ENCODE measurements around the gene UBL5.
"Not testable (repeated sequence)": the region's sequence is repeated elsewhere in the genome, so short reads cannot be mapped to it uniquely, and the experiment has no call there.

UBL5 gene

DNA sequence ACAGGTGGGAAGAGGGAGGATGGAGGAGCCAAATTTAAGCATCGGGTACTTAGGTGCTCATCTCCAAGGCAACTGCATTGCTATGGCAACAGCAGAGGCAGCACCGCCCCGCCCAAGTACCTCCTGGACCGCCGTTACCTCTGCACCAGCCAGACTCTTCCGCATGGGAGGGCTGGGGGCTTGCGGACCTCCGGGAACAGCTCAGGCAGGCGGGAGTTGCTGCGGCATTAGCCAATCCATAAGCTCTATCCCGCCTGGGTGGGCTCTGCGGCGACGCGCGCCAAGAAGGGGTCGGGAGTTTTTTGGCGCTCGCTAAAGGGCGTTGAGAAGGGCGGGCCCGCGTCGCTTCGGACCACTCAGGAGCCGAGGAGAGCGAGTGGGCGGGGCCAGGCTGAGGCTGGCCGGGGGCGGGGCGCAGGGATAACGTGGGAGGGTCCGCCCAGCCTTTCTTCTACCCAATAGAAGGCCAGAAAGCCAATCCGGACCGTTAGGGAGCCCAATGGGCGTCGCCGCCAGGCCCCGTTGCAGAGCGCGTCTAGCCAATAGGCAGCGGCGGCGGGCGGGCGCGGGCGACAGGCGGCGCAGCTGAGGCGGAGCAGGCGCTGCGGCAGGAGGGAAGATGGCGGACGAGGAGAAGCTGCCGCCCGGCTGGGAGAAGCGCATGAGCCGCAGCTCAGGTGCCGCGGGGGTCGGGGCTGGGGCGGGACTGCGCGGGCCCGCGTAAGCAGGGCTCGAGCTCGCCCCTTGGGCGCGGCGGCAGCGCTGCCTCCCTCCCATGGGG, 7.2 kb downstream of the UBL5 start, which contains the start of gene PIN1:
Gene PIN1 (plus strand): TSS at position 593 of the 781 bp plus-strand sequence. CDS start 27 bp downstream, at position 620.
- ATAC-seq (peak; percentile 98), DNase-seq (peak; percentile 99)
- Mint-ChIP-seq H3K27me3 (no peaks in the 10 kb centered on the region), H3K9me3 (no peaks in the 10 kb centered on the region), H3K36me3 (ENCODE audit: low read depth) (peaks cover 22% of the 10 kb centered on the region), H3K27ac (peak within 1 kb of the TSS; percentile 78), H3K4me3 (peak within 1 kb of the TSS; percentile 85), H3K4me1 (peaks cover 23% of the 10 kb centered on the region)

DNA sequence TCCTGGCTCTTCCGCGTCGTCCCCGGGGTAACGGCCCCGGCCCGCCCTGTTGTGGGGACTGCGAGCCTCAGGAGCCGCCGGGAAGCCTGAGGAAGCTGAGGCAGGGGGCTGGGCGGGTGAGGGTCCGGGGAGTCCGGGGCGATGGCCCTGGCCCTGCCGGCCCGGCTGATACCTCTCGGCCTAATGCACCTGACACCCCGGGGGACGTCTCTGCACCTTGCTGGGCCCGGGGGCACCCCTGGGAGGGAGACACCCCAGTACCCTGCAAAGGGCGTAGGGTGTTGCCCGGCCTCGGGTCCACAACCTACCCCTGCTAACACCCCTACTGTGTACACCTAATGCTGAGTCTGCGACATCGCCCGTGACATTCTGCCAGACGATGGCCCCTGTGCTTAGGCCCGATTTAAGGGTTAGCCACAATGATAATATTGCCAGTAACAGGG, 7.8 kb downstream of the UBL5 start:
- Mint-ChIP-seq H3K9me3 (no peaks in the 10 kb centered on the region), H3K36me3 (ENCODE audit: low read depth) (peaks cover 23% of the 10 kb centered on the region), H3K4me3 (peak overlapping the region; percentile 85), H3K27me3 (no peaks in the 10 kb centered on the region), H3K27ac (no peak overlapping the region), H3K4me1 (peaks cover 20% of the 10 kb centered on the region)
- DNase-seq = peak; percentile 25
- peak; percentile 8 for ATAC-seq

GRCh38 chr19:9836021-9836420, 8.3 kb downstream of the UBL5 start:
- Mint-ChIP-seq H3K4me3 (peak overlapping the region; percentile 85), H3K4me1 (peaks cover 20% of the 10 kb centered on the region), H3K27me3 (no peaks in the 10 kb centered on the region), H3K27ac (peak overlapping the region; percentile 68), H3K36me3 (ENCODE audit: low read depth) (peaks cover 24% of the 10 kb centered on the region), H3K9me3 (no peaks in the 10 kb centered on the region)
- ATAC-seq (no peak), DNase-seq (no peak)

GRCh38 chr19:9838324-9838723, 10.6 kb downstream of the UBL5 start:
- Mint-ChIP-seq H3K9me3 (no peaks in the 10 kb centered on the region), H3K36me3 (ENCODE audit: low read depth) (peaks cover 37% of the 10 kb centered on the region), H3K27ac (no peak overlapping the region), H3K27me3 (no peaks in the 10 kb centered on the region), H3K4me3 (no peak overlapping the region), H3K4me1 (peaks cover 20% of the 10 kb centered on the region)
- DNase-seq = no peak
- no peak for ATAC-seq

- H3K9me3 Mint-ChIP-seq = no peaks in the 10 kb centered on the region
- H3K36me3 Mint-ChIP-seq (ENCODE audit: low read depth) = peaks cover 43% of the 10 kb centered on the region
- no peak overlapping the region for H3K27ac Mint-ChIP-seq
Observed at GRCh38 chr19:9839415-9839814, 11.7 kb downstream of the UBL5 start.

GRCh38 chr19:9842834-9843625, 15.3 kb downstream of the UBL5 start:
- no peaks in the 10 kb centered on the region for H3K9me3 Mint-ChIP-seq
- peaks cover 17% of the 10 kb centered on the region for H3K4me1 Mint-ChIP-seq
- no peaks in the 10 kb centered on the region for H3K27me3 Mint-ChIP-seq
- DNase-seq = no peak
- H3K27ac Mint-ChIP-seq = no peak overlapping the region
- peaks cover 46% of the 10 kb centered on the region for H3K36me3 Mint-ChIP-seq (ENCODE audit: low read depth)
- H3K4me3 Mint-ChIP-seq = no peak overlapping the region
- no peak for ATAC-seq

More at GRCh38 chr19:9839415-9839814, 11.7 kb downstream of the UBL5 start:
- Mint-ChIP-seq H3K4me3 (no peak overlapping the region), H3K27me3 (no peaks in the 10 kb centered on the region), H3K4me1 (peaks cover 17% of the 10 kb centered on the region)
- DNase-seq = no peak
- ATAC-seq = no peak

GRCh38 chr19:9843626-9844273, 16.0 kb downstream of the UBL5 start:
- H3K27ac Mint-ChIP-seq, DNase-seq, H3K9me3 Mint-ChIP-seq, H3K4me3 Mint-ChIP-seq, H3K27me3 Mint-ChIP-seq, ATAC-seq: not testable (repeated sequence)
- Mint-ChIP-seq H3K36me3 (ENCODE audit: low read depth) (peaks cover 44% of the 10 kb centered on the region), H3K4me1 (peaks cover 18% of the 10 kb centered on the region)

DNA sequence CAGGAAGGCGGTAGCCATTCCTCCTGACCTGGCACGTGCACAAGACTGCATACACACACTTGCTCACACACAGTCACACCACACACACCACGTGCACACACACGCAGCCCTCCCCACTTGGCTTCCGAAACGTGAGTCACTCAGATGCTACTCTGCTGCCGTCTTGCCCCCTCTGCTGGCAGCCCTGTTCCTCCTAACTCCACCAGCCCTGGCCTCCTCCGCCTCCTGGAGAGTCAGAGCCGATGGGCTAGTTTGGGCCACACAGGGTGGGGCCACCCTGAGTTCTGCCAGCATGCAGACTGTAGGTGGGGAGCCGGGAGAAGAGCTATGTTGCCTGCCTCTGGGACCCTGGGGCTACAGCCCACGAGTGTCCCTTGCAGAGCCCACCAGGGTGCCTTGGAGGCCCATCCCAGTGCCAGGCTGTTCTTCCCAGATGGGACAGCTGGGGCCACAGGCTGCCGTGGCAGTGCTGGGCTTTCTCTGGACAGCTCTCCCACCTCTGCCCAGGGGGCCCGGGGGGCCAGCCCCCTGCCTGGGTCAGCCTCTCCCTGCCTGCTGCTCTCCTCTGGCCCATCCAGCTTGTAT, 19.5 kb downstream of the UBL5 start:
- no peak overlapping the region for H3K27ac Mint-ChIP-seq
- H3K36me3 Mint-ChIP-seq (ENCODE audit: low read depth) = peaks cover 25% of the 10 kb centered on the region
- DNase-seq (peak; percentile 56), ATAC-seq (peak; percentile 75)
- no peaks in the 10 kb centered on the region for H3K27me3 Mint-ChIP-seq
- H3K4me1 Mint-ChIP-seq = peaks cover 18% of the 10 kb centered on the region
- H3K4me3 Mint-ChIP-seq = no peak overlapping the region
- no peaks in the 10 kb centered on the region for H3K9me3 Mint-ChIP-seq

DNA sequence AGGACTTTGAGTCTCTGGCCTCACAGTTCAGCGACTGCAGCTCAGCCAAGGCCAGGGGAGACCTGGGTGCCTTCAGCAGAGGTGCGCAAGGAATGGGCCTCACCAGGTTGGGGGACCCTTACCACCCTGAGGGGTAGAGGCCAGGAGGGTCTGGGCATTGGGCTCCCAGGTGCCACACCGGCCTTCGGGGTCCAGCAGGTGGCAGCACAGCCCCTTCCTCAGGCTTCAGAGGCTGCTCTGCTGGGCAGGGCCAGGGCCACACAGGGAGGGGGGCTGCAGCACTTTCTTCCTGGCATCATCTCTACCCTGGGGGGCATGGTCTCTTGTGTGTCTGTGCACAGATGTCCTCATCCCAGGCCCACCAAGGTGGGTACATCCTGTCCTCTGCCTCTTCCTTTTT, 20.3 kb downstream of the UBL5 start:
- Mint-ChIP-seq H3K4me1 (peaks cover 20% of the 10 kb centered on the region), H3K36me3 (ENCODE audit: low read depth) (peaks cover 18% of the 10 kb centered on the region), H3K27ac (no peak overlapping the region), H3K4me3 (no peak overlapping the region), H3K27me3 (no peaks in the 10 kb centered on the region), H3K9me3 (no peaks in the 10 kb centered on the region)
- DNase-seq = peak; percentile 39
- peak; percentile 15 for ATAC-seq

DNA sequence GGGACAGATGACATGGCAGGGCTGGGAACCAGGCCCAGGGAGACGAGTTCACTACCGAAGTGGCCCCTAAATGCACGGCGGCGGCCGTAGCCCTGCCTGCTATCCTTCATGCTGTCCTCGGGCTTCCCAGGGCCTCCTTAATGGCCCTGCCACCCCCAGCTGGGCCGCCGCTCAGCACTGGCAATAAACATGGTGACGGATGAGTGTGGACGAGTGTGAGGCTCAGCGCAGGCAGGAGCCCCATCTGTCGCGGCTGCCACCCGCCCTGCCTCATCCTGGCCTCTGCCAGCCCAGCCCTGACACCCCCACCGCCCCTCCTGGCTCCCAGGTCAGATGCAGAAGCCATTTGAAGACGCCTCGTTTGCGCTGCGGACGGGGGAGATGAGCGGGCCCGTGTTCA, 21.0 kb downstream of the UBL5 start:
- no peaks in the 10 kb centered on the region for H3K27me3 Mint-ChIP-seq
- no peak for ATAC-seq
- no peaks in the 10 kb centered on the region for H3K9me3 Mint-ChIP-seq
- no peak for DNase-seq
- H3K4me3 Mint-ChIP-seq = no peak overlapping the region
- no peak overlapping the region for H3K27ac Mint-ChIP-seq
- H3K36me3 Mint-ChIP-seq (ENCODE audit: low read depth) = peaks cover 14% of the 10 kb centered on the region
- H3K4me1 Mint-ChIP-seq = peaks cover 21% of the 10 kb centered on the region

DNA sequence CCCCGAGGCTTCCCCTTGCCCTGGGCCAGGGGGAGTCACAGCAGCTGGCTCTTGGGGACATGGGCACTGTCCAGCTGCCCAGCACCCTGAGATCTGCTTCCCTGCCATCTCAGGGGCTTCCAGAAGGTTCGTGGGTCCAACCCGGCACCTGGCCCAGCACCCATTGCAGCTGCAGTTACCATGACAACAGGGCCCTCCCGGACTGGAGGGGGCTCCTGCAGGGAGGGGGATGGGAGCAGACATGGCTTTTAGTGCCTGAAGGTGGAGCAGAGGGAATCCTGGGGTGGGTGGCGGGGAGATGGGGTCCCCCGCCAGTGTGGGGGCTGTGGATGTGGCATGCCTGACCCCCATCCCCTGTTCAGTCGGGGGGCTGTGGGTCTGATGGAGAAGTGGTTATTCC, 22.1 kb downstream of the UBL5 start:
- Mint-ChIP-seq H3K27ac (no peak overlapping the region), H3K4me3 (no peak overlapping the region), H3K9me3 (no peaks in the 10 kb centered on the region), H3K27me3 (no peaks in the 10 kb centered on the region), H3K36me3 (ENCODE audit: low read depth) (peaks cover 8% of the 10 kb centered on the region), H3K4me1 (peaks cover 21% of the 10 kb centered on the region)
- DNase-seq (no peak), ATAC-seq (no peak)

GRCh38 chr19:9850235-9850959, 22.7 kb downstream of the UBL5 start:
- H3K27ac Mint-ChIP-seq = no peak overlapping the region
- ATAC-seq (no peak), DNase-seq (no peak)
- H3K9me3 Mint-ChIP-seq = no peaks in the 10 kb centered on the region
- H3K4me3 Mint-ChIP-seq = no peak overlapping the region
- peaks cover 19% of the 10 kb centered on the region for H3K4me1 Mint-ChIP-seq
- H3K36me3 Mint-ChIP-seq (ENCODE audit: low read depth) = peaks cover 2% of the 10 kb centered on the region
- no peaks in the 10 kb centered on the region for H3K27me3 Mint-ChIP-seq

DNA sequence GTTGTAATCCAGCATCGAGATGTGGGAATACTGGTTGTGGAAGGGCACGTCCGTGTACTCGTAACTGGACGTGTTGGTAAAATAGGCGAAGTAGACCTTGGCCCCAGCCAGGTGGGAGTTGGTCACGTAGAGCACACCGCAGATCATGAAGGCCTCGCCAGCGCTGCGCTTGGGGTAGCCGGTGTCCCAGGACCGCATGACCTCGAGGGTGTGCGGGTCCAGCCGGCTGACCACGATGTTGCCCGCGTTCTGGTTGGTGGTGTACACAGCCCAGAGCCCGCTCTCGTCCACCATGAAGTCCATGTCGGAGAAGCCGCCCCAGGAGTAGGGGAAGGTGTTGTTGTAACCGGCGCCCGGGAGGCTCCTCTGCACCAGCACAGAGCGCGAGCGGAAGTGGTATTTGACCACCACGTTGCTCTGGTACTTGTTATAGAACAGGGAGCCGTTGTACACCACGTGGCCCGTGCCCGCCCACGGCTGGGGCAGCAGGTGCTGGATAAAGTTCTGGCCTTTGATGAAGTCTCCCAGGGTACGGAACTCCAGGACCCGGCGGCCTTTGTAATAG, 26.6 kb downstream of the UBL5 start:
- H3K36me3 Mint-ChIP-seq (ENCODE audit: low read depth) = no peaks in the 10 kb centered on the region
- ATAC-seq (no peak), DNase-seq (no peak)
- H3K4me1 Mint-ChIP-seq = peaks cover 35% of the 10 kb centered on the region
- H3K27me3 Mint-ChIP-seq = no peaks in the 10 kb centered on the region
- no peaks in the 10 kb centered on the region for H3K9me3 Mint-ChIP-seq
- no peak overlapping the region for H3K4me3 Mint-ChIP-seq
- no peak overlapping the region for H3K27ac Mint-ChIP-seq

Measured in activated naive CD8-positive, alpha-beta T cell treated with anti-CD3 and anti-CD28 coated beads, Interleukin-2, amount 50 U/mL, for 24 hours (primary cell).